Activated CD4-positive, alpha-beta T cell treated with anti-CD3 and anti-CD28 coated beads for 48 hours (primary cell): ENCODE data around the gene ASCL5.
A peak's percentile ranks its signal among the peaks of the same experiment; 100 is the strongest.
"Not testable (repeated sequence)": the region's sequence is repeated elsewhere in the genome, so short reads cannot be mapped to it uniquely, and the experiment has no call there.

Source experiments
- DNase-seq: peaks from one replicate; pipeline ENCODE4 v3.0.0-alpha.2; 2020

Gene ASCL5, protein sequence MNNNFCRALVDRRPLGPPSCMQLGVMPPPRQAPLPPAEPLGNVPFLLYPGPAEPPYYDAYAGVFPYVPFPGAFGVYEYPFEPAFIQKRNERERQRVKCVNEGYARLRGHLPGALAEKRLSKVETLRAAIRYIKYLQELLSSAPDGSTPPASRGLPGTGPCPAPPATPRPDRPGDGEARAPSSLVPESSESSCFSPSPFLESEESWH

DNA sequence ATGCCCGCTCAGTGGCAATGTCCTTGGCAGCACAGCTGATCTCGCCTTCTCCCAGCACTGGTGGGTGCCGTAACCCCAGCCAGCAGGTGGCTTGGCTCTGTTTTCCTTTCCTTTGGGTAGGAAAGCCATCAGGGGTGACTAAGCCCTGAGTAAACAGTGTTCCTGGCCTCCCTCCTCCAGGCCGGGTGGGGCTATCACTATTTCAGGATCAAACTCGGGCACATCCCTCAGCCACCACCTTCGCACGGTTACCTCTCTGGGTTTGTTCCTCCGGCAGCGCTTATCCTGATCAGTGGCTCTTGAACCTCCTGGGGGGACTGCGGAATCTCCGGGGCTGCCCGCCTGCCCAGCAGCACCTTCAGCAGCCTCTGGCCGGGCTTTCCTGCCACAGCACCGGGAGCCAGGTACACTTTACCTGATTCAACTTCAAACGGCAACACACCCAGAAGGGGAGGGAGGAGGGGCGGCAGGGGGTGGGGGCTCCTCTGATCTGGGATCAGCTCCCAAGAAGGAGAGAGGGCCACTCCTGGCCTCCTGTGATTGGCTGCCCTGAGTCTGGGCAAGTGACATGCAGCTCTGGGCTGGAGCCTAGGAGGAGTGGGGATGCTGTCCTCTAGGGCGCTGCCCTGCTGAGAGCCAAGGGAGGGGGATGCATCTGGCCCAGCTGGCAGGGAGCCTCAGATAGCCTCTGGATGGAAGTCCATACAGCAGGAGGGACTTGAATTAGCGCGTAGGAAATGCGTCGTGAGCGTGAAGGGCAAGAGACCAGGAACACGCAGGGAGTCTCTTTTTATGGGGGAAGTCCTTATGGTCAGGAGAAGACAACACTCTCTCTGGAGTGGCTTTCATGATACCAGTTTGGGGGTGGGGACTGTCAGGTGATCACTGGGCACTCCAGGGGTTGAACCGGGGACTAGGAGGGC lies at the start of gene ASCL5:
Gene ASCL5 (minus strand): TSS at position 353 of the 923 bp plus-strand sequence. CDS start 11,812 bp downstream, outside the sequence.
- no peak for DNase-seq

DNA sequence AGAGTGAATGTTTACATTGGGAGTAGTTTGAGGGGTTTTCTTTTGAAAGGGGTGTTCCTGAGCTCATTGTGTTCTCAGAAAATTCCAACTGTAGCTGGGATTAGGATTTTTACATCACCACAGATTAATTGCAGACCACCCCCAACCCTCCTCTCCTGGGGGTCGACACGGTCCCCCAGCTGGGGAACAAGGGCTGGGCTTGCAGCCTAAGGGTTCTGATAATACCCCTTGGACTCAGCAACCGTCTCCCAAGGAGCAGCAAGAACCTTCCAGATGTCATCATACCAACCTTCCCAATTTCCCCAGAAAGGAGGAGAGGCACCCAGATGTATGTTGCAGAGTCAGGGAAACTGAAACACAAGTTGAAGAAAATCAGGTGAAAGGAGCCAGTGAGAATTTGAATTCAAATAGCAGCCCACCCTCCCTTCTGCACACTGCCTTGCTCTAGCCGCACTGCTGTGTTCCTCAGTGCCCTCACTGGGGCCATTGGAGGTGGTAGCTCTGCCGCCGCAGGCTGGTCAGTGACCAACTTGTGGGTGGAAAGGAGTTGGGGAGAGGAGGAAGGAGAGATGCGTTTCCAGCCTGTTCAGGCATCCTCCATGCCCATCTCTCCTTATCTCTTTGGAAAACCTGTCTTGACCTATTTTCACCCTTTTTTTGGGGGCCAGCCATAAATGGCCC lies 49.0 kb upstream of the ASCL5 start:
- DNase-seq = no peak

DNA sequence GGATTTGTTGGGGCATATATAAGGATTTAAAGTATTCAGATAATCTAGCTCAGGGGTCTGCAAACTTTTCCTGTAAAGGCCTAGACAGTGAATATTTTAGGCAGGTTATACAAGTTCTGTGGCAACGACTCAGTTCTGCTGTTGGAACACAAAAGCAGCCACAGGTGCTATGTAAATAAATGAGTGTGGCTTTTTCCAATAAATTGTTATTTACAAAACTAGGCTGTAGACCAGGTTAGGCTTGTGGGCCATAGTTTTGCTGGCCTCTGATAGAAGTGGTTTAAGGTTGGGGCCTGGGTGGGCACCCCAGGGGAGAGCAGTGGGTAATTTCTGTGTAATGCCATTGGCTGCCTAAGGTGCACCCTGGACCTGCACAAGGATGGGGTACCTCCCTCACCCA lies 46.8 kb upstream of the ASCL5 start:
- no peak for DNase-seq

DNA sequence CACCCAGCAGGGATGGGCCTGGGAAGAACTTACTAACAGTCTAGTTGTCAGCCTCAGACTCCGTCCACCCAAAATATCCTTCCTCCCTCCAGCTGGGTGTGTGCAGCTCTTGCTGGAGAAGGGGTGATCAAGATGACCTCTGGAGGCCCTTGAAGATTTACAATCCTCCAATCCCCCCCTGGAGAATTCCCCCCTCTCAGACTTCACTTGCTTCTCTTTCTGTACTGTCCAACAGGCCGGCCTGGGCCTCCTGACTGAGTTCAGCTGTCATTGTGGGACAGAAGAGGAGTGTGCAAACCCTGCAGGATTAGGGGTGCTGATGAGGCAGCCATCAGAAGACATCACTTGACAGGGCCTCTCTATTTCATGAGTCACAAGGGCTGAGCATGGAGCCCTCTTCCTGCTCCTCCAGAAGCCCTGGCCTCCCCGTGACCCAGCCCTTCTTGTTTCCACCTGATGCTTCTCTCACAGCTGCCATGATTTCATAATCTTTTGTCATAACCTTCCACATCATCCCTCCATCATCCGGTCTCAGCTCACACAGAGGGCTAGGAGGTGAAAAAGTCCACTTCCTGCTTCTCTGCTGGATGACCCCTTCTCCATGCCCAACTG lies 46.1 kb upstream of the ASCL5 start:
- peak; percentile 46 for DNase-seq

DNA sequence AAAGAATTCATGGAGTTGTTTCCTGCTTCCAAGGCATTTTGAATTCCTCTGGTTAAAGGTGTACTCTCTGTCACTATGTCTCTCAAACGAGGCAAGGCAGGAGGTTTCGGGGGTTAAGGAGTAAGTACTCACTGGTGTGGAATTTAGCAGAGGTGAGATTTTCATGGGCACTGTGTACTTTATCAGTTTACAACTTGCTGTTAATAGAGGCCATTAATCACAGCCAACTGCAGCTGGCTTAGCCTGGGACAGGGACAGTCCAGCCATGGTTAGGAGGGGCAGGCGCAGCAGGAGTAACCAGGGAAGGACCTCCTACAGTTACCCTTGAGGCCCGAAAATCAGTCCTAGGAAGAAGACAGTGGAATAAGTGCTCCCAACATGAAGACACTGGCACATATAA lies 45.3 kb upstream of the ASCL5 start:
- DNase-seq = no peak

DNA sequence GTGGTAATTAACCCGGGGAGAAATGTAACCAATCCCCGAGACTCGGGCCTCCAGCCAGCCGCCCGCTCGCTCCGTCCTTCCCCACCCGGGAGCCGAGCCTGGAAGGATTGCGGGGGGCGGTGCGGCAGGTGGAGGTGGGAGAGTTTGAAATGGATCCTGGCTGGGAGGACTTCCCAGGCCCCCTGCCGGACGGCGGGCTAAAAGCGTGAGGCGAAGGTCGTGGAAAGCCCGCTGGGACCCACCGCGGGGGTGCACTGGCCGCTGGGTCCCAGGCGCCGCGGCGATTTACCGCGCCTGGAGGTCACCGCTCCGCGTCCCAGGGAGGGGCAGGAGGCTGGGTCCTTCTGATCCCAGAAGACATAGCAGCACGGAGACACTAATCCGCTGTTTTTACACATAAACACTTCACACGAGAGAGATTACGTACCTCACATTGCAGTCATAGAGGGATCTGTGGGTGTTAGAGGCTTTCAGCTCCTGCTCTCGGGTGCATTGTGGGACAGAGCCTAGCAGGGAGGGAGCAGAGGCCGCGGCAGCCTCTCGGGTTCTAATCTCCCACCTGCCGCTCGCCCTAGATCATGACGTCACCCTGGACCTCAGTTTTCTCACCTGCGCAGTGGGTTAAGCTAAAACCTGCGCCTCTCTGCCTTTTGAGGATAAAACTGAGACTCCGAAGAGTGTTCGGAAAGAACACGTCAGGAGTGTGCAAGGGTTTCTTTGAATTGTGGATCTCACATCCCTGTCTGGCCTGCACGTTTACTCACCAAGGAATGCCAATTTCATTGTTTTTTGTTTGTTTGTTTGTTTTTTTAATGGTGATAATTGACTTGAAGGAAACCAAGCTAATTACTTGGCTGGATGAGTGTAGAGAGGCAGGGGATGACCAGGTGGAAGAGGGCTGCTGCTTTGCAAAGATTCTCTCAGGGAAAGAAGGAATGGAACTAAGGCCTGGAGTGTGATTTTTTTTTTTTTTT lies 44.4 kb upstream of the ASCL5 start:
- peak; percentile 80 for DNase-seq

DNA sequence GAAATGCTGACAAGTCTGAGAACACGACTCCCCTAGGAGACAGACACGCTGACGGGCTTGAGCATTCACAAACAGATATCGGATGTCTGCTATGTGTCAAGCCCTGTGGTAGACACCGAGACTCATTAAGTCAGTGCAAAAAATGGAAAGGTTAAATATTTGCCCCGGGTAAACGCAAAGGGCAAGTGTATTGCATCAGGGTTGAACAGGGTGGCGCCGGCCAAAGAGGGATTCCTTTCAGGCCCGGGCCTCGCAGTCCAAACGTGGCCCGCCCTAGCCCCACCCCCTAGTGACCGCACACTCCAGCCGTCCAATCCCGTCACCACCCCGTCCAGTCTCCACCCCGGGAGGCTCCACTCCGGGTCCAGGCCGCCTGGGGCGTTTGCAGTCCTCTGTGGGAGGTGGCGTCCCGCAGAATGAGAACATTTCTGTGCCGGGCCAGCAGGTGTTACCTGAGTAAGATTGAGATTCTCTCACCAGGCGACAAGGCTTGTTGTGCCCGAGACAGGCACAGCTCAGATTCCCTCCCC lies 43.6 kb upstream of the ASCL5 start:
- DNase-seq = peak; percentile 90

DNA sequence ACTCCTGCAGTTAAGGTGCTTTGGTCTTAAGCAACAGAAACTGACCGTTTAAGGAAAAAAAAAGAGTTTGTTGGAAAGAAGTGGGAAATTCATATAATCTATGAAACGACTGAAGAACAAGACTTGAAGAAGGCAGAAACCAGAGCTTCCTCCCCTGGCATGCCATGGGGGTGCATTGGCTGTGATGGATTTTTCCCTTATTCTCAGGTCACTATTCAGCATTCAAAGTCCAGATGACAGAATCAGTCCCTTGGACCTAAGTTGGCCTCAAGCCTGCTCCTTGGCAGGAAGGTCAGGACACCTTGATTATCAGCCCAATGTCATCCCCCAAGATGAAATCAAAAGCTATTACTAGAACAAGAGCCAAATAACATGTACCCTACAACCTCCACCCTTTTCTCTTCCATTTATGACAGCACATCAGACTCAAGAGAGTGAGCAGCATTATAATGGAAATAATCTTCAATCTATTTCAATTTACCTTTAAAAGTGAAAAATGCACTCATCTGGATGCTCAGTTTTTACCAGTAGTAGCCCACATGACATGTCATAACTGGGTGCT lies 43.1 kb upstream of the ASCL5 start:
- no peak for DNase-seq

DNA sequence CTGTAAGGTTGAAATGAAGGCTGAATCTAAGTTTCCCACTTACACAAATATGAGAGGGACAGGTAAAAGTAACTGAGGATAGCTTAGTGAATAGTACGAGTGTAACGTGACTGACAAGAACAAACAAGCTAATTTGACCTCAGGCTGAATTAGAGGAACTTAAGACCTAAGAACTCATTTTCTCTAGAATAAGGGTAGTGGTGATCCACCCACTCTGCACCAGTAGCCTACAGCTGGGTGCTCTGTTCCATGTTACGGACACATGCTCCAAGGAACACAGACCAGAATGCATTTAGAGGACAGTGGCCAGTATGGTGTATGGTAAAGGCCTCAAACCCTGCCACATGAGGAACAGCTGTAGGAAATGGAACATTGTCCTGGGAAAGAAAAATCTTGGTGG lies 42.2 kb upstream of the ASCL5 start:
- no peak for DNase-seq

DNA sequence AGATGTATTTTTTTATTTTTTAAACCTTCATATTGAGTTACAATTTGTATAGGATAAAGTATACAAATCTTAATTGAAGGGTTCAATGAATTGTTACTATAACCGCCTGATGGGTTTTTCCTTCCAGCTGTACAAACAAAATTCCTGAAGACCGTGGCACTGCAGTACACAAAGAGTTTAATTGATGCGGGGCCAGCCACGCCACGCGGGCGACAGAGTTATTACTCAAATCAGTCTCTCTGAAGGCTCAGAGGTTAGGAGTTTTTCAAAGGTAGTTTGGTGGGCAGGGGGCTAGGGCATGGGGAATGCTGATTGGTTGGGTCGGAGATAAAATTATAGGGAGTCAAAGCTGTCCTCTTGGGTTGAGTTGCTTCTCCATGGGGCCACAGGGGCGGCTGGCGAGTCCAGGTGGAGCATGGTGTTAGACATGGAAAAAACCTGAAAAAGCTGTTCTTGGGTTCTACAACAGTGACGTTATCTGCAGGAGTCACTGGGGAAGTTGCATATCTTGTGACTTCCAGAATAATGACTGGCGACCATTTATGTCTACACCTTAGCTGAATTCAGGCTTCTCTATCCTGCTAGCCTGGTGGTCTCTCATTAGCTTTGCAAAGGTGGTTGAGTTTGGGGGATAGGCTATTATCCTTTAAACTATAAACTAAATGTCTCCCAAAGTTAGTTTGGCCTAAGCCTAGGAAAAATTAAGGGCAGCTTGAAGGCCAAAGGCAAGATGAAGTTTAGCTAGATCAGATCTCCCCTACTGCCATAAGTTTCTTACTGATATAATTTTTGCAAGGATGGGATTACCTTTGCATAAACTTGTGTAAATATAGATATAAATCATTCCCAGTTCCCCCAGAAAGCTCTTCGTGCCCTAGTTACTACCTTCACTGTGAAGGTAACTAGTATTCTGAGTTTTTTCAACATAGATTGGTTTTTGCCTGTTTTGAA lies 40.3 kb upstream of the ASCL5 start:
- DNase-seq = no peak

DNA sequence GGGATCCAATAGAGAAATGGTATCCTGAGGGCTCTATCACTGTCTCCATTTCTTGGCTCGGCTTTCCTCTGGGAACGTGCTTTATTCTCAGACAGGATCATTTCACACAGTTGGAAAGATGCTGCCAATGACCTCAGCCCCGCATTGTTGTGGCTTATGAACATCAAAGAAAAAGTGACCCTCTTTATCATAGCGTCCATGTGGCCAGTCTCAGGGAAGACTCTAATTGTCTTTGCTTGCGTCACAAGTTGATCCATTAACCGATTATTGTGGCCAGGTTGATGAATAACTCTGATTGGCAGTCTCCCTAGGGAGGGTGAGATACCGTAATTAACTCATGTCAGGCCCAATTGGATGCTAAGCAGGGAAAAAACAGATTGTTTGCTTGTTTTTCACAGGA lies 37.7 kb upstream of the ASCL5 start:
- no peak for DNase-seq

DNA sequence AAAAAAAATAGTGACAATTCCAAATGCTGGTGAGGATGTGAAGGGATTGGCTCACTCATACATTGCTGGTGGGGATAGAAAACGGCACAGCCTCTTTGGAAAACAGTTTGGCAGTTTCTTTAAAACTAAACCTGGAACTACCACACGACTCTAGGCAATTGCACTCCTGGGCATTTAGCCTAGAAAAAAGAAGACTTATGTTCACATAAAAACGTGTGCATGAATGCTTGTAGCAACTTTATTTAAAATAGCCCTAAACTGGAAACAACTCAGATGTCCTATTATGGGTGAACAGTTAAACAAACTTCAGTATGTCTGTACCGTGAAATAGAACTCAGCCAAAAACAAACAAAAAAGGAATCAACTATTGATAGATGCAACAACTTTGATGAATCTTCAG lies 36.7 kb upstream of the ASCL5 start:
- DNase-seq = no peak

DNA sequence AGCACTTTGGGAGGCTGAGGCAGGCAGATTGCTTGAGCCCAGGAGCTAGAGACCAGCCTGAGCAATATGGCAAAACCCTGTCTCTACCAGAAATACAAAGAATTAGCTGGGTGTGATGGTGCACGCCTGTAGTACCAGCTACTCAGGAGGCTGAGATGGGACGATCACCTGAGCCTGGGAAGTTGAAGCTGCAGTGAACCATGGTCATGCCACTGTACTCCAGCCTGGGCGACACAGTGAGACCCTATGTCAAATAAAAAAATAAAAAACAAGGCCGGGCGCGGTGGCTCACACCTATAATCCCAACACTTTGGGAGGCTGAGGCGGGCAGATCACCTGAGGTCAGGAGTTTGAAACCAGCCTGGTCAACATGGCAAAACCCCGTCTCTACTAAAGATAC lies 36.1 kb upstream of the ASCL5 start:
- DNase-seq = not testable (repeated sequence)

DNA sequence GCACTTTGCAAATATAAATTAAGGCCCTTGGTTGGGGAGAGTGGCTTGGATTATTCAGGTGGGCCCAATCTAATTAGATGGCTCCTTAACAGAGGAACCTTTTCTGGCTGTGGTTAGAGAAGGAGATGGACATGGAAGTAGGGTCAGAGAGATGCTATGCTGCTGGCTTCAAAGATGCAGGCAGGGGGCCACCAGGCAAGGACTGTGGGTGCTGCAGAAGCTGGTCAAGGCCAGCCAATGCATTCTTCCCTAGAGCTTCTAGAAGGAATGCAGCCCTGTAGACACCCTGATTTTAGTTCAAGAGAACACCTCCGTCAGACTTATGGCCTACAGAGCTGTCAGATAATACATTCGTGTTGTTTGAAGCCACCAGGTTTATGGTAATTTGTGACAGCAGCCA lies 31.0 kb upstream of the ASCL5 start:
- DNase-seq = no peak

DNA sequence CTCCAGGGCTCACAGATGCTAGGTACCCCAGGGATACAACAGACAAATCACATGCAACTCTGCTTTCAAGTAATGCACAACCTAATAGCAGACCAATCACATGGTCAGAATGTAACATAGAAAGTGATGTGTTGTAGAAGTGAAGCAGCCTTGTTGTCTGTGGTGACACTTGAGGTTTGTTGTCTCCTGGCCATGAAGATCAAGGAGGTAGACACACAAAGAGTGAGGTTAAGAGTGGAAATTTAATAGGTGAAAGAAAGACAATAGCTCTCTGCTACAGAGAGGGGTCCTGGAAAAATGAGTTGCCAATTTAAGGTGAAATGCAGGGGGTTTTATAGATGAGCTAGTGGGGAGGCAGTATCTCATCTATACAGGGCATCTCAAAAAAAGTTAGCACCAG lies 29.8 kb upstream of the ASCL5 start:
- DNase-seq = no peak

DNA sequence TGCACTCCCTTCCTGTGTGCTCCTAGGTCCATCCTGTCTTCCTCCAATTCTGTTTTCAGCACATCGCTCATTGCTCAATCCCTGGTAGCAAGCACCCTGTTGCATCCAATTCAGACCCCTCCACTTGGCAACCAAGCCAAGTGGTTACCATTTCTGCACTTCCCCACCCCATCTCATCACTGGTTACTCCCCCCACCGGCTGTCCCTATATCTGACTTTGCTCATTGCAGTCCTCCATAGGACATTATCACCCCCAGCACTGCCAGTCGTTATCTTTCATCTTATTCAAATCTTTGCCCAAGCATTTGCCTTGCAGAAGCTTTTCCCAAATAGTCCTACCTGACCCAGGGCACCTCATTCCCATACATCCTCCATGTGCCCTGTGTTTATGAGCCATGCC lies 29.4 kb upstream of the ASCL5 start:
- no peak for DNase-seq

DNA sequence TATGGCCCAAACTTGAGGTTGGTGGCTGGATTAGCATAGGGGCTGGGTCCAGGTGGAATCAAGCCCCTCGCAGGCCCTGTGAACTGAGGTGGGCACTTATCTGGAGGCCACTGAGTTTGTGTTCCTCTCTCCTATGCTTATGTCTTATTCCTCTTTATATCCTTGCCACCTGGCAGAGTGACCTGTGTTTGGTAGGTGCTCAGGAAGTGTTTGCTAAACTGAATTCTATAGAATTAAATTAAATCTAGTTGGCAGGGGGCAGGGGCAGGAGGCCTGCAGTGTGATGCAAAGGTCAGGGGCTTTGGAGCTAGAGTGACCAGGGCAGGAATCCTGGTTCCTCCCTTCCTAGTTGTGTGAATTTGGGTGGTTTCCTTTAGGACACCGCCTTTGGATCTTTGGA lies 28.4 kb upstream of the ASCL5 start:
- no peak for DNase-seq

DNA sequence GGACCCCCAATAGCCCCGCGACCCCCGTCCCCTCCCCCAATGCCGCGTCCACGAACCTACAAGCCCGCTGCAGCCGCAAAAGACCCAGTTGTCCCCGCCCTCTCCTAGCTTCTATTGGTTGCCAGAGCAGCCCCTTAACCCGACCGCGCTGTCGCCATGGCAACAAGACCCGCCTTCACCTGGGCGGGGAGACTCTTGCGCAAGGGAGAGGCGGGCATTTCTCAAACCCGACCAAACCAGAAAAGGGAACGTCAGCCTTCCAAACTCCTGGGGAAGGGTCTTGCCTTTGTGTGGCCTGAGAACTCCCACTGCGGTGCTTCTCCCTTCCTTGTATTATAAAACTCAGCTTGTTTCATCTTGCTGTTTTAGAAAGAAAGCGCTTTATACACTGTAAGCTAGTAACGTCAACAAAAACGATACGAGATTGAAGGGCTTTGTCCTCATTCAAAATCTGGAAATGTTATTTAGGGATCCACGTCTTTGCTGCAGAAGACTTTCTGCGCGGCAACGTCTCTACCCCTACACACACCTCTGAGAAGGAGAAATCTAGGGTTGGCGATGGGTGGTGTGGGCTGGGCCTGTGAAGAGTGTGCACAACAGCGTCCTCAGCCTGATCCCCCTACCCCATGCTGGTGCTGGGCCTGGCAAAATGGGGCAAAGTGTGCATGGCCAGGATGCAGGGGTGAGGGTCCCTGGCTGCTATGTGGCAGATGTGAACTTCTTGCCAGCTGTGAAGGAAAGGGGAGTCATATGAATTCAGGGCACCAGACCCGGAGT lies 27.6 kb upstream of the ASCL5 start, which contains the start of gene TMEM9:
Gene TMEM9 (minus strand): TSS at position 86 of the 777 bp plus-strand sequence. CDS start 551 bp downstream, outside the sequence.
- peak; percentile 99 for DNase-seq
